COR-L47 (cell line): Measurements from ENCODE around the gene CFAP206.
A peak's percentile ranks its signal among the peaks of the same experiment; 100 is the strongest.
"Not testable (repeated sequence)": the region's sequence is repeated elsewhere in the genome, so short reads cannot be mapped to it uniquely, and the experiment has no call there.

Experiments used
- DNase-seq: peaks from one replicate; lab custom pipeline; 2025; lab: John Stamatoyannopoulos, UW

Gene CFAP206

DNA sequence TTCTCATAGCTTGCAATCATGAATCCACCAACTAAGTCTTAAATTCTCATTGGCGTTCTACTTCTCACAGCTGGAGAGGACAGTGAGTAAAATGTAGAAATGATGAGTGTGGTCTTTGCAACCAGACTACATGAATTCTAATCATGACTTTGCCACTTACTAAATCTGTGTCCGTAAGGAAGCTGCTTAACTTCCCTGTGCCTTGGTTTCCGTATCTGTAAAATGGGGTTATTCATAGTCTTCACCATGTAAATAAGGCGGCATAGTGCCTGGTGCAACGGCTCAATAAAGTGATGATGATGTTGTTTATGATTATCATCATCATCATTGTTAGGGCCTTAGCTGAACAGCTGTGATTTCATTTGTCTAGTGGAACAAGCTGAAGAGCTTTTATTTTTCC lies 12.6 kb downstream of the CFAP206 start:
- no peak for DNase-seq

DNA sequence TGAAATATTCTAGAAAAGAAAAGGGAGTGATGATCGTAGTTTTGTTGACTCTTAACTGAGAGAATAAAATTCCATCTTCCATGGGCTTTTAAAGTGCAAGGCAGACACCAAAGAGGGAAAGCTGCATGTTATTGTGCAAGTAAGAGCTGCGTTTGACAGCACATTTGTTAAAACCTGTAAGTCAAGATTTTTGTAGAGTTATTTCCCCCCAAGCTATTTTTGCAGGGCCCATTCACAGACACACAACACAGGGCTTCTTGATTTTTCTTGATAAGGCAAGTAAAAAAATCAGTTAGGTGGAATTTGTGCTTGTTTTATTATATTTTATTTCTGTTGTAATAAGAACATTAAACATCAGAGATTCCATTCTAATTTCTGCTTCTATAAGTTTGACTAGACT lies 13.8 kb downstream of the CFAP206 start:
- DNase-seq, result no peak

DNA sequence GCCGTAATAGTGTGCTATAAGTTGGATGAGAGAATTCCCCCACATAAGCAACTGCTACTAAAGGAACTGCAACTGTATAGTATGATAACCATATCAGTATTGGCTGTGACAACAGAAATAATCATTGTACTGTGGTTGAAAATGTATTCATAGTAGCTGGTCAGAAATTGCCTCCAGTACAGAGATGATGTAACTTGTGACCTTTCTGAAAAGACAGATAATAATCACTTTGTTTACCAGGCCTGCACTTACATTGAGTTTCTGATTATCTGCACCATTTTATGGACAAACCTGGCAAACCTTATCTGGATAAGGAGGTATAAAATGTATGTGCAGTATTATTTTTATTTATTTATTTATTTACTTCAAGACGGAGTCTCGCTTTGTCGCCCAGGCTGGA lies 19.0 kb downstream of the CFAP206 start:
- no peak for DNase-seq

DNA sequence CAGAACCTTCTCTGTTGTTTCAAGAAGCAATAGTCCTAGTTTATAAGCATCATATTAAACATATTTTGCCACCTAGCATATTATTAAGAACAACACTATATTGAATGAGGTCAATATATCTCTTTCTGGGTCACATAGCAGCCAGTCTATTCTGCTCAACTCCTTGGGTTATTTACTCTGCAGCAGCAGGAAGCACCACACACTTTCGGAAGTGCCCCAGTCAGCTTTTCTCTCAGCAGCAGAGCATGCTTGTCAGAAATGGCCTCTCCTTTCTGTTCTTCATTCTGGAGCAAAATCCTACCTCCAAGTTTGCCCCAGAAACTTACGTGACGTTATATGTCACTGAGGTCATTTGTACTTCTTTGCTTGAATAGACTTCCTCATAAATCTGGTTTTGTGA lies 22.7 kb downstream of the CFAP206 start:
- no peak for DNase-seq

DNA sequence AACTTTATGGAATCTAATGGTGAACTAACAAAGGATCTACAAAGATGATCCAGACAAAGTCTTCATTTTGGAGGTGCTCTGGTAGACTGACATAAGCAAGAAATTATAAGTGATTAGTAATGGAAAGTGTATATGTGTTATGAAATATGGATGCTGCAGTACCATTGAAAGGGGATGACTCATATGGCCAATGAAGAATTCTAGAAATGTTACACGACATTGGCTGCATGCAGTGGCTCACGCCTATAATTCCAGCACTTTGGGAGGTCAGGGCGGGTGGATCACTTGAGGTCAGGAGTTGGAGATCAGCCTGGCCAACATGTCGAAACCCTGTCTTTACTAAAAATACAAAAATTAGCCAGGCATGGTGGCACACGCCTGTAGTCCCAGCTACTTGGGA lies 23.5 kb downstream of the CFAP206 start:
- no peak for DNase-seq

DNA sequence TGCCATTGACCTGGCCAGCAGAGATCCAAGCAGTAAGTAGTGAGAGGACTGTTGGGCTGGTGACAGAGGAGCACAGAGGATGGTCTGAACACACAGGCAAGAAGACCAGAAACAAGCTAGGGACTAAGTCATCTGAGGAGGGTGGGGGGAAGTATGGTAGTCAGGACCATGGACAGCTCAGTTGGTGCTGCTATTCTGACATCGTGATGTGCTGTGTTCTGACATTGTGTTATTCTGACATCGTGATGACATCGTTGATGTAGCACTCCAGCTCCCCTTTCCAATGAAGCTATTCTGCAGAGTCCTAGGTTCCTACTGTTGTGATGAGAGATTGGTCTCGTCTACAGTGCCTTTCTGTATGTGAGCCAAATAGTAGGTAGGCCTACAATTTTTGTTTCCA lies 28.7 kb downstream of the CFAP206 start:
- DNase-seq, result no peak

DNA sequence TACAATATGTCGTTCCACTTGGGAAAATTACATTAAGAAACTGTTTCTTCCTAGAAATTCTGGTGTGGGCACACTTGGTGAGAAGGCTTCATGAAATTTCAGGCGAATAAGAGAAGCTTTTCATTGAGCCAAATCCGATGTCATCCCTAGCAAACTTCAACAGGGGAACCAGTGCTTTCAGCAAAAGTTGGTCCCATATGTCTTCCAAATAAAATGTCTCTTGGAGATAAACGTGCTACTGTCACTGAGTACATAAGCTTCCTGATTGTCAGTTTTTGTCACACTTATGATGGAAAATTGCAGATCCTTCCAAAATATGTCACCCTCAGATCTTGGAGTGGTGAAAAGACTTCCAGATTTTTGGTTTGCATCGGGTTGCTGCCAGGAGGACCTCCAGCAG lies 33.9 kb downstream of the CFAP206 start:
- DNase-seq, result no peak

DNA sequence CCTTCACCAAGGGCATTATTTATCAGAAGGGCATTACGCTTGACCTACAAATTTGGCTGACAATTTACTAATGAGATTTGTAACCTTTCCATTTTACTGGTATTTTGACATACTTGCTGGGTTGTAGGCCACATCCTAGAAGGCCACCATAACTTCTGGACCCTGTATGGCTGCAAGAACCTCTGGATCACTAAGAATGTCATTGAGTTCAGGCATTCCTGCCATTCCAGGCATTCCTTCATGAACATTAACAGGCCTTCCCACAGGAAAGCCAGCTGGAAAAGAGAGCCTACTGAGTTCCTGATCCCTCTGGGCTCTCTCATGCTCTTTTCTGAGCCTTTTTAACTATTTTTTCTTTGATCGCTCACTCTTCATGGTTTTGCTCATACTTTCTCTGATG lies 36.6 kb downstream of the CFAP206 start:
- no peak for DNase-seq

DNA sequence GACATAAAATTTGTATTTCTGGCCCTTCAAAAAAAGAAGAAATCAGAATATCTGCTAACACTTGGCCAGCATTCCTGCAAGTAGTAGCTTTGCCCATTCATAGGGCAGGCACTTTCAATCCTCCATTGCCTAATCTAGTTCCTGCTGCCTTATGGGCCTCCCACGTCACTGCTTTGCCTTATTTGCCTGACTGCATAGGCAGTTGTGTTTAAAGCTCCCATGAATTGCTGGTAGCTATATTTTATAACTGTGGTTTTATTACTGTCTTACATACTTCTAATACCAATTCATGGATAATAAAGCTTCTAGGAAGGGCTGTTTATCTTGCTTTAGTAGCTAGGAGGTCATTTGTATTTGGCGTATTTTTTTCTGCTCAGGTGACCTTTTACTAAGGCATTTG lies 57.3 kb downstream of the CFAP206 start:
- DNase-seq, result no peak

DNA sequence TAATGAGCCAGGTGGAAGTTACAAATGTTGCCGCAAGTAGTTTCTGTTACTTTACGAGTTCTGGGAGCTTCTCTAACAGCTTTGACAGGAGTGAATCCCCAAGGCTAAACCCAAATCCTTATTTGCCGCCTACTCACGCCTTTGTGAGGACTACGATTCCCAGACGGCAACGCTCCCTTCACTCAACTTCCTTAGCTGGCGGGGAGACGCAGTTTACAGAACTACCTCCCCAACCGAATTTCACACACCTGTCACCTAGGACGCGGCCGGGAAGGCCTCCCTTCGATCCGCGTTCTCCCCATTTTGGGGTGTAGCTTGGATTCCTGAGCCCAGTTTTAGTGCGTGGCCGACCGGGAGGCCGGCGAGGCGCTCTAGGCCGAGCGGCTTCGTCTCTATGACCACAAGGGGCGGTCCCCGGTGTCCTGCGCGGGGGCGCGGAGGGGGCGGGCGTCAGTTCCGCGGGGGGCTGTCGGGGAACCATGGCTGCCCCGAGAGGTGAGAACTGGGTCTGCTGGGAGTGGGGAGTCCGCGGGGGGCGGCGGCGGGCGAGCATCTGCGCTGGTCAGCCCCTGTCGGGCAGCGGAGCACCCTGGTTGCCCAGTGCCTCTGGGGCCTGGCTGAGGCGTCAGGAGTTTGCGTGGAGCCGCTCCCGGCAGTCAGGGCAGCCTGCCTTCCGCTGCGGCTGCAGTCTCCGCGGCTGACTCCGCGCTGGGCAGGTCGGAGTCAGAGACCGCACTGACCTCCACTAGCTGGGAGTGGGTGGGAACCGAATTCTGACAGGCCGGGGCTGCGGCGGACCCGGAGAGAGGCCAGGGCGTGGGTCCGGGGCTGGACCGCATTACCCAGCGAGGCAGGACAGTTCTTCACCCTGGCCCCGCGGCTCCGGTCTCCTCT lies 65.0 kb downstream of the CFAP206 start, which contains the start of gene SLC35A1:
Gene SLC35A1 (plus strand): TSS at position 450 of the 894 bp plus-strand sequence. CDS start 30 bp downstream, at position 480.
- peak; percentile 83 for DNase-seq

DNA sequence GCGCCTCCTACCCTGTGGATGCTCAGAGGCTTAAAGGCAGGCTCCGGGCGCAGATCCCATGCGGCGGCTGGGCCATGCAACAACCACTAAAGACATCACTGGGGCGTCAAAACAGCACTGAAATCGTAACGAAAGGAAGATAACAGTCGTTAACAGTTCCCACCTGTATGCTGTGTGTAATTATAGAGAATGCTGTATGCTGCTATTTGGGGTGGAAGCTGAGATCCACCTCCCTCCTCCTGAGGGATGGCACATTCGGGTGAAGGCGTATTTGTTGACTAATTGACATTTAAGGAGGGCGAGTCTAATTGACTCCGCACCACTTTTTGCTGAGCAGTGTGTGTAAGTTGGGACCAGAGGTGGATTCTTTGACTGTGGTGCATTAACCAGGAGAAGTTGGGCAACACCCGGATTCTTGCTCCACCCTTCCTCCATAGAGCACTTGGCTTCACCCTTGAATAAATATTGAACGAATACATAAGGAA lies 65.7 kb downstream of the CFAP206 start:
- DNase-seq, result peak; percentile 23

DNA sequence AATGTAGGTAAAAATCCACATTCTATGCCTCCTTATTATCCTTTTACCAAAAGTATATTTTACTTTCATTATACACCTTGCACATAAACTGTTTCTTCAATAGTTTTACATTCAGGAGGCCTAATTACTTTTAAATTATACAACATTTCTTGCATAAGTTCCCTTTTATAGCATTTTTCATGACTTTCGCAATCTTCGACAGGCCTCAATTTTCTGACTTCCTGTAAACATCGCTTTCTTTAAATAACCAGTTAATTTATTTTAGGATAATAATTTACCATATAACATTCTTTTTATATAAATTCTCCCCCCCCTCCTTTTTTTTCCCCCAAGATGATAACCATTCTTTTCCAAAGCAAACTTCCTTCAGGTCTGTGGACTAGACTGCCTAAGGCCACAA lies 74.2 kb downstream of the CFAP206 start:
- no peak for DNase-seq

DNA sequence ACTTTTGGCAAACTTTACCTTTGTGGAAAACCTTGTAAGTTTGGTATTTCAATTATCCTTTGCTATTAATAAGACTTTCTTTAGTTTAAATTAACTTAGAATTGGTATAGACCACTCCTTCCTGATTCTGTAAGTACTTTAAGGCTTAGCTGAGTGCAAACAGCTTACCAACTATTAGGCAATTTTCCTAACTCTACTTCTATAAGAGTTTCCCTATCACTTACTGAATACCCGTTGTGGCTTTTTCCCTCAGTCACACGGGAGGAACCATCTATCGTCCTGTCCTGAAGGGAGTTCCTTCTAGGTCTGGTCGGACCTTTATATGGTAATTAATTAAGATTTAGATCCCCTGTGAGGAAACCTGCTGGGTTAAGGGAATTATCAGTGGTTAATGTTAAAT lies 74.6 kb downstream of the CFAP206 start:
- no peak for DNase-seq

DNA sequence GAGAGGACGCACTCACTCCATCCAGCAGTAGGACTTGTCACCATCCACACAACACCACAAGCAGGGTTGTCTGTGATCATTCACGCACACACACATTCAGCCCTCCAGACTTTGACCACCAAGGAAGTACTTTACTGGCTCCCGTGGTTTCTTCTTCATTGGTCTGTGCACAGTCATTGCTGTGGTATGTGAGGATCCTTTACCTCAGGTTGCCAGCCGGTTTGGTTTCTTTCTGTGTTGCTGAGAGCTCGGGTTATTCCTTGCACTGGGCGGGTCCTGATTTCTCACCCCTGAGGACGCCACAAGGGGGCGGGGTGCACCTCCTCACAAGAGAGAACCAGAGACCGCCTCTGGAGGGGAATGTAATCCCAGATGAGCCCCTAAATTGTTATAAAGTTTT lies 76.2 kb downstream of the CFAP206 start:
- no peak for DNase-seq

DNA sequence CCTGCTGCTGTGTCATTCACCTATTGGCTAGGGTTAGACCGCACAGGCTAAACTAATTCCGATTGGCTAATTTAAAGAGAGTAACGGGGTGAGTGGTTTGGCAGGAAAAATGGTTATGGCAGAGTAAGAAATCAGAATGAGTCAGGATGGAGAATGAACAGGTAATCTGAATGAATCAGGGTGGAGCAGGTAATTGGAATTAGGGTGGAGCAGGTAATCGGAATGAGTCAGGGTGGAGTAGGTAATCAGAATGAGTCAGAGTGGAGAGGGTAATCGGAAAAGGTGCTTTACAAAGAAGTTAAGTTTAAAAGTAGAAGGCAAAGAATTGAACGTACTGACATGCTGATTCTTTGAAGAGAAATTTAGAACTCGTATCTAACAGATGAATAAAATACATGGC lies 76.7 kb downstream of the CFAP206 start:
- no peak for DNase-seq

DNA sequence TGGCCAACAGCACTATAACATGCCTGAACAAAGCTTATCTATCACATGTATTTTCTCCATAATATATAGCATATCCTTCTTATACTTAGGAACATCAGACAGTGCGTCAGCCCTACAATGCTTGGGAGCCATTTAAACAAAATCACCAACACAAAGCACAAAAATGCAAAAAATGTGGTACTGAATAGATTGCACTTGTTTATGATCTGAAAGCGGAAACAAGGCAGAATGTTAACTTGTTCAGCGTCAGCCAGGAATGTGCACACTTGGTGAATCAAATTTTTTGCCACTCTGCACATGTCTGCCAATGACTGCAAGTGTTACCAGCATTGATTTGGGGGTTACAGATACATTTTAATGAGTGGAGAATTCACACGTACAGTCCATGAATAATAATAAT lies 79.8 kb downstream of the CFAP206 start:
- no peak for DNase-seq

DNA sequence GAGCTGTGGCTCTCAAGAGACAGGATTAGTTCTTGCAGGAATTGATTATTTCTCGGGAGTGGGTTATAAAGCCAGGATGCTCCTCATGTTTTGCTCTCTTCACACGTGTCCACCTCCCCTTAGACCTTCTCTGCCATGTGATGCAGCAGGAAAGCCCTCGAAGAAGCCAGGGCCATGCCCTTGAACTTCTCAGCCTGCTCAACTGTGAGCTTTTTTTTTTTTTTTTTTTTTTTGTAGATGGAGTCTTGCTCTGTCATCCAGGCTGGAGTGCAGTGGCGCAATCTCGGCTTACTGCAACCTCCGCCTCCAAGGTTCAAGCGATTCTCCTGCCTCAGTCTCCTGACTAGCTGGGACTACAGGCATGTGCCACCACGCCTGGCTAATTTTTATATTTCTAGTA lies 81.6 kb downstream of the CFAP206 start:
- not testable (repeated sequence) for DNase-seq

DNA sequence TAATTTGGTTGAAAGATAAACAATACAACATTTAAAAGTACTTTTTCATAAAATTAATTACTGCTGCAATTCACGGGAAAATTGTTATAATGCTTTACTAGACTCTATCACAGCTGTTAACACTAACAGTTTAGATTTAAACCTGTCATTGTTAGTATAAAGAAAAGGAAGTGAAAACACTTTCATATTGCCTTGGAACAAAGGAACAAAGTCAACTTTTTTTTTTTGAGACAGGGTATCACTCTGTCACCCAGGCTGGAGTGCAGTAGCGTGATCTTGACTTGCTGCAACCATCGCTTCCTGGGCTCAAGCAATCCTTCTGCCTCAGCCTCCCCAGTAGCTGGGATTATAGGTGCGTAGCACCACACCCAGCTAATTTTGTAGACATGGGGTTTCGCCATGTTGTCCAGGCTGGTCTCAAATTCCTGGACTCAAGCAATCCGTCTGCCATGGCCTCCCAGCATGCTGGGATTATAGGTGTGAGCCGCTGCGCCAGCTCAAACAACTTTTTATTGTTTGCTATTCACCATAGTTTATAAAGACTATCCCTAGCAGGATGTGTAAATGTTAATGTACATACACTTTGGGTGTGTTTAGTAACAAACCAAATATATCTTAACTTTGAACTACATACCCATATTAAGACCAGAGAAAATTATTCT lies 87.1 kb downstream of the CFAP206 start:
- DNase-seq, result no peak

DNA sequence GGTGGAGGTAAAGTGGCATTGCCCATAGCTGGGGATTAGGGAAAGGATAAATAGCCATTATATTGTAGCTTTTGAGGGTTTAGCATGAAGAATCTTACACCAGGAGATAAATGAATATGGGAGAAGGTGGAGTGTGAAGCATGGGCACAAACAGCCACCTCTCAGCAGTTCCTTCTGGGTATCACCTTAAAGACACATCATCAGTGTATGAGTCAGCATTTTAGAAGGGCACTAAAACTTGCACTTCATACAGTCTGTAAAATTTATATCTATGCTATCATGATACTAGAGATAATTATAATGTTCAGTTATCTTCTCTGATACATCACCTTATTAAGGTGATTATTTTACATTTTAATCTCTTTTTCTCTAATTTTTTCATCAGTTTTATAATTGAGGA lies 90.3 kb downstream of the CFAP206 start:
- DNase-seq, result no peak

DNA sequence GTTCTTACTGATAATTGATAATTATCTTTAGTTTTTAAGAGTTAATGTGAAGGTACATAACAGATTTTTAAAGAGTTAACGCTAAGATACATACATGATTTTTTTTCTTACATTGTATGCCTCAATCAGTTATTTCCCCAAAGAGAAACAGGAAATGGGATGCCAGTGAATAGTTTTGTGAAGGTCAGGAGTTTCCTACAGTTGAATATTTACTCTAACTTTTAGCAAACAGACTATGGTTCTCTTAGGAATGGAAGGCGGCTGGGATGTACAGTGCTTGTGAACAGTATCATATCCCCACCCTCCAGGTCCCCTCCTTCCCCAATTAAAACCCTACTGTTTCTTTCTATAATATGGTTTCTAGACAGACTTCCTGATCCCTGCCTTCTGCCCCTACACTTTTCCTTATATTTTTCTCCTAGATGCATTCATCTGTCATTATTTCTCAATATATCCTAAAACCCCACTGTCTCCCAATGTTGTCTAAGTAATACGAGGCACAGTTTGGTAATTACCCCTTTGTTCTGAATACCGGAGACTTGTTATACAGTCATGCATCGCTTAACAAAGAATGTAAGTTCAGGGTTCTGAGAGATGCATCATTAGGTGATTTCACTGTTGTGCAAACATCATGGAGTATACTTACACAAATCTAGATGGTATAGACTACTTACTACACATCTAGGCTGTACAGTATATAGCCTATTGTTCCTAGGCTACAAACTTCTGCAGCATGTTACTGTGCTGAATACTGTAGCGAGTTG lies 94.2 kb downstream of the CFAP206 start:
- DNase-seq, result no peak

DNA sequence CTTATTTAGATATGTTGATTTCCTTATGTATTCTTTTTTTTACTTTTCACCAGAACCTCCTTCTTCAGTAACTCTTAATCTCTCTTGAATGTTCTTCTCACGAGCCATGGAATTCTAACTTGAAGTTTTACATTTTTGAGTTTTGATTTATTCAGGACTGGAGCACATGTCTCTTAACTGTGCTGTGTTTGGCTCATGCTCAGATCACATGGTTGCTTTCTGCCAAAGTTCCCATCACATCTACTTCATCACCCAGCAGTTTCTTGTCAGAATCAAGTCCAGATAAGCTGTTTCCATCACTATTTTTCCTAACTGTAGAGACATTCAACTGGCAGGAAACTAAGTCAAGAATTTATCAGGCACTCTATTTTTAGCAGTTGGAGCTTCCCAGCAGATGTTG lies 96.7 kb downstream of the CFAP206 start:
- no peak for DNase-seq
